Endothelial cell of umbilical vein (primary cell): ENCODE results near the gene GLCE.

Experiments
- CTCF ChIP-seq, 2 donors: IDR thresholded peaks; 1 replicate in 1 of 2; 2 replicates in 1 of 2; pipeline ENCODE4 v1.5.1; 2011; ENCODE audit warnings: low read length in 2 of 2, mild to moderate bottlenecking in 2 of 2, moderate library complexity in 2 of 2, control low read depth in 1 of 2, inconsistent platforms in 1 of 2, low read depth in 1 of 2; ENCODE audit not compliant: insufficient read depth in 1 of 2; ENCODE audit errors: extremely low read depth in 1 of 2
- EZH2 ChIP-seq: IDR thresholded peaks from 2 replicates; pipeline ENCODE4 v1.6.1; 2012; ENCODE audit warnings: borderline replicate concordance, low read depth, mild to moderate bottlenecking, moderate library complexity, low read length, inconsistent platforms; ENCODE audit not compliant: severe bottlenecking
- FOS ChIP-seq: IDR thresholded peaks from 2 replicates; pipeline ENCODE4 v1.6.1; 2011; ENCODE audit warnings: mild to moderate bottlenecking, low read length, moderate library complexity, borderline replicate concordance; ENCODE audit not compliant: insufficient read depth
- GATA2 ChIP-seq: IDR thresholded peaks from 2 replicates; pipeline ENCODE4 v1.7.0; 2011; ENCODE audit warnings: low read depth, mild to moderate bottlenecking, moderate library complexity, mixed read lengths, low read length; ENCODE audit not compliant: insufficient read length, insufficient read depth
- JUN ChIP-seq: IDR thresholded peaks from 2 replicates; pipeline ENCODE4 v1.6.1; 2011; ENCODE audit warnings: borderline replicate concordance, low read depth; ENCODE audit not compliant: insufficient read length, insufficient read depth
- MAX ChIP-seq: IDR thresholded peaks from 2 replicates; pipeline ENCODE4 v1.6.1; 2011; ENCODE audit not compliant: insufficient read depth, insufficient read length
- MYC ChIP-seq: IDR thresholded peaks from one replicate; pipeline ENCODE4 v1.6.1; 2011; ENCODE audit warnings: mild to moderate bottlenecking, low read depth, low read length
- POLR2A ChIP-seq: IDR thresholded peaks from 2 replicates; pipeline ENCODE4 v1.6.1; 2012; ENCODE audit warnings: low read depth, mild to moderate bottlenecking, control low read depth, low read length
- POLR2AphosphoS5 ChIP-seq: IDR thresholded peaks from 2 replicates; pipeline ENCODE4 v1.6.1; 2012; ENCODE audit warnings: low read depth, mild to moderate bottlenecking, control low read depth, low read length, moderate library complexity; ENCODE audit not compliant: insufficient read depth

GRCh38 chr15:69189157-69189556, 28.7 kb downstream of the GLCE start:
- TF ChIP-seq CTCF (IDR thresholded peaks at IDR 0.05; ENCODE audit: extremely low read depth in 1 of 2, insufficient read depth in 1 of 2, low read depth in 1 of 2, low read length in 2 of 2) (no peak), POLR2A (no peak), EZH2 (no peak), FOS (no peak), POLR2AphosphoS5 (no peak), MYC (no peak), MAX (no peak), JUN (no peak), GATA2 (no peak)
